GM23338 (cell line): ENCODE measurements around the gene DERA. TPM values are rescaled to one million over a fixed set of nuclear protein-coding genes. Genes with fewer than 3 reads are reported as not detected.

Experiments
- ATAC-seq: fragments of 200-7000 bp; cut with Tn5 transposase; 3 replicates; pipeline ENCODE4 v1.9.1; 2020
- DNase-seq: peaks from one replicate; pipeline ENCODE4 v3.0.0-alpha.2; 2015; ENCODE audit warnings: low spot score
- H2AFZ ChIP-seq: fragments of 200-600 bp; sonication (generic); 2 replicates; pipeline ENCODE4 v1.8.0; 2016; ENCODE audit warnings: antibody characterized with exemption, mild to moderate bottlenecking, moderate library complexity
- H3F3A ChIP-seq: fragments of 200-600 bp; sonication (generic); replicated peaks from 2 replicates; pipeline ENCODE4 v1.8.0; 2017; ENCODE audit warnings: antibody characterized with exemption, mixed run types, low read depth
- H3K27ac ChIP-seq: fragments of 200-600 bp; sonication (generic); 2 replicates; pipeline ENCODE4 v1.6.1; 2016; ENCODE audit warnings: low read depth
- H3K27me3 ChIP-seq: fragments of 200-600 bp; sonication (generic); 2 replicates; pipeline ENCODE4 v1.8.0; 2016; ENCODE audit warnings: mild to moderate bottlenecking, mixed run types, moderate library complexity; ENCODE audit not compliant: insufficient read depth
- H3K36me3 ChIP-seq: fragments of 200-600 bp; sonication (generic); 2 replicates; pipeline ENCODE4 v1.8.0; 2016; ENCODE audit warnings: mild to moderate bottlenecking; ENCODE audit not compliant: insufficient read depth
- H3K4me1 ChIP-seq: fragments of 200-600 bp; sonication (generic); 2 replicates; pipeline ENCODE4 v1.8.0; 2016; ENCODE audit warnings: mild to moderate bottlenecking, moderate library complexity; ENCODE audit not compliant: insufficient read depth
- H3K4me2 ChIP-seq: fragments of 200-600 bp; sonication (generic); 2 replicates; pipeline ENCODE4 v1.7.1; 2017; ENCODE audit warnings: mixed run types
- H3K4me3 ChIP-seq: fragments of 200-600 bp; sonication (generic); 2 replicates; pipeline ENCODE4 v1.6.1; 2016; ENCODE audit warnings: mixed run types
- H3K79me2 ChIP-seq: fragments of 200-600 bp; sonication (generic); replicated peaks from 2 replicates; pipeline ENCODE4 v1.8.0; 2017; ENCODE audit warnings: mild to moderate bottlenecking; ENCODE audit not compliant: insufficient read depth
- H3K9me2 ChIP-seq: fragments of 200-600 bp; sonication (generic); 2 replicates; pipeline ENCODE4 v1.8.0; 2017; ENCODE audit not compliant: insufficient read depth
- H4K20me1 ChIP-seq: fragments of 200-600 bp; sonication (generic); replicated peaks from 2 replicates; pipeline ENCODE4 v1.8.0; 2017; ENCODE audit warnings: mild to moderate bottlenecking; ENCODE audit not compliant: insufficient read depth
- H3K27ac Mint-ChIP-seq: 2 replicates; pipeline ENCODE4 v1.8.0; 2020; ENCODE audit warnings: inconsistent platforms, mild to moderate bottlenecking, moderate library complexity, mixed read lengths
- H3K27me3 Mint-ChIP-seq: 3 replicates; pipeline ENCODE4 v1.8.0; 2022; ENCODE audit warnings: low read depth, mild to moderate bottlenecking, moderate library complexity, mixed read lengths, inconsistent platforms; ENCODE audit not compliant: insufficient read depth, poor library complexity
- H3K36me3 Mint-ChIP-seq: 3 replicates; pipeline ENCODE4 v1.8.0; 2021; ENCODE audit warnings: low read depth, mild to moderate bottlenecking, inconsistent platforms, moderate library complexity, mixed read lengths
- H3K4me1 Mint-ChIP-seq: 3 replicates; pipeline ENCODE4 v1.8.0; 2020; ENCODE audit warnings: mild to moderate bottlenecking, inconsistent platforms, mixed read lengths
- H3K4me3 Mint-ChIP-seq: 3 replicates; pipeline ENCODE4 v1.8.0; 2021; ENCODE audit warnings: moderate library complexity, mild to moderate bottlenecking, inconsistent platforms, mixed read lengths
- H3K9me3 Mint-ChIP-seq: 3 replicates; pipeline ENCODE4 v1.8.0; 2020; ENCODE audit warnings: moderate library complexity, mild to moderate bottlenecking, inconsistent platforms, mixed read lengths
- CREB1 ChIP-seq: fragments of 250-450 bp; sonication (Bioruptor Pico); IDR thresholded peaks from 2 replicates; pipeline ENCODE4 v1.5.0; 2020; ENCODE audit warnings: low read depth, mild to moderate bottlenecking, moderate library complexity
- EZH2 ChIP-seq: fragments of 200-600 bp; sonication (generic); IDR thresholded peaks from one replicate; pipeline ENCODE4 v1.8.0; 2017; ENCODE audit warnings: antibody characterized with exemption, mild to moderate bottlenecking, low read depth; ENCODE audit not compliant: unreplicated experiment
- EZH2phosphoT487 ChIP-seq: fragments of 200-600 bp; sonication (generic); IDR thresholded peaks from one replicate; pipeline ENCODE4 v1.8.1; 2018; ENCODE audit warnings: antibody characterized with exemption; ENCODE audit not compliant: unreplicated experiment
- JUNB ChIP-seq: IDR thresholded peaks from one replicate; pipeline ENCODE4 v1.6.1; 2016; ENCODE audit warnings: antibody characterized with exemption; ENCODE audit not compliant: unreplicated experiment
- NANOG ChIP-seq: IDR thresholded peaks from 2 replicates; pipeline ENCODE4 v1.6.1; 2016; ENCODE audit warnings: antibody characterized with exemption, borderline replicate concordance
- POLR2AphosphoS5 ChIP-seq: IDR thresholded peaks from 2 replicates; pipeline ENCODE4 v1.6.1; 2016; ENCODE audit warnings: antibody characterized with exemption, low read depth
- STAT1 ChIP-seq: IDR thresholded peaks from one replicate; pipeline ENCODE4 v1.6.1; 2016; ENCODE audit warnings: antibody characterized with exemption; ENCODE audit not compliant: unreplicated experiment
- ZNF114 ChIP-seq: fragments of 250-450 bp; sonication (Bioruptor Pico); IDR thresholded peaks from 2 replicates; pipeline ENCODE4 v1.5.0; 2020; ENCODE audit warnings: mild to moderate bottlenecking, moderate library complexity
- ZNF331 ChIP-seq: fragments of 250-450 bp; sonication (Bioruptor Pico); IDR thresholded peaks from 2 replicates; pipeline ENCODE4 v1.5.0; 2020; ENCODE audit warnings: low read depth, mild to moderate bottlenecking, moderate library complexity
- polyA plus RNA-seq: library from polyadenylated mRNA; unstranded; fragments of >200 nt; fragmentation: Nextera tagmentation; extraction: Ambion mirVana; gene quantifications from 2 replicates; pipeline ENCODE4 v1.2.1, GENCODE V29; 2016
- total RNA-seq: library from RNA; depleted of rRNA; stranded (reverse); fragments of >200 nt; shearing (Covaris generic); gene quantifications from 2 replicates; pipeline ENCODE4 v1.2.3, GENCODE V29; 2014
- TF ChIP-seq, protein P1 (sequence below): IDR thresholded peaks from 2 replicates; pipeline ENCODE4 v1.6.1; 2016; ENCODE audit warnings: antibody characterized with exemption
- TF ChIP-seq, protein P2 (sequence below): IDR thresholded peaks from one replicate; pipeline ENCODE4 v1.6.1; 2018; ENCODE audit warnings: antibody characterized with exemption; ENCODE audit not compliant: unreplicated experiment
- TF ChIP-seq, protein P3 (sequence below): fragments of 250-450 bp; sonication (Bioruptor Pico); IDR thresholded peaks from 2 replicates; pipeline ENCODE4 v1.5.0; 2020; ENCODE audit warnings: mild to moderate bottlenecking, moderate library complexity
- TF ChIP-seq, protein P4 (sequence below), 2 experiments: fragments of 200-600 bp in 1 of 2; sonication (generic) in 1 of 2; conservative IDR thresholded peaks; 2 replicates each; pipeline versions ENCODE4 v1.5.1 to v1.6.1; 2016 to 2017; ENCODE audit warnings: antibody characterized with exemption in 2 of 2, low read depth in 2 of 2, mild to moderate bottlenecking in 2 of 2, moderate library complexity in 1 of 2

Gene DERA
- total and polyA plus RNA-seq, 2 experiments from 2014 or later = 20.4 to 27.3 TPM

DNA sequence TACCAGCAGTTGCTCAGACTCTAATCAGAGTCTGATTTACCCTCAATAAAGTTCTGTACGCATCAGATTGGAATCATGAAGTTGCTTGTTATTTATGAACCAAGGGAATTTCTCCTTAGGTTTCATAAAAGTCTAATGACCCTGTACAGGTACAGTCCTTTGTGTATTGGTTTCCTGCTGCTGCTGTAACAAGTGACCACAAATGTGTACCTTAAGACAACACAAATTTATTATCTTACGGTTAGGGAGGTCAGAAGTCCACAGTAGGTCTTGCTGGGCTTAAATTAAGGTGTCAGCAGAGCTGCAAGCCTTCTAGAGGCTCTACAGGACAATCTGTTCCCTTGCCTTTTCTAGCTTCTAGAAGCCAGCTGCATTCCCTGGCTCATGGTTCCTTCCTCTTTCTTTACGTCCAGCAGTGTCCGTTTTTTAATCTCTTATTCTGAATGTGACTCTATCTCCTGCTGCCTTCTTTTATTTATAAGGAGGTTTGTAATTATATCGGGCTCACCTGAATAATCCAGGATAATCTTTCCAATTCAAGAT, 6.7 kb upstream of the DERA start:
- H3K27me3 ChIP-seq = no peaks in the 10 kb centered on the region
- peaks cover 55% of the 10 kb centered on the region for H3K36me3 Mint-ChIP-seq

More for the DNA sequence above, 6.7 kb upstream of the DERA start:
- no peak for DNase-seq
- Mint-ChIP-seq H3K27me3 (no peaks in the 10 kb centered on the region), H3K4me3 (no peak overlapping the region), H3K9me3 (no peaks in the 10 kb centered on the region), H3K27ac (no peak overlapping the region), H3K4me1 (no peaks in the 10 kb centered on the region; the same call in 2 of the 3 replicates)
- Histone ChIP-seq H3K27ac (no peak overlapping the region), H3K36me3 (peaks cover 53% of the 10 kb centered on the region), H2AFZ (no peak overlapping the region), H3F3A (no peaks in the 10 kb centered on the region), H3K4me2 (no peak overlapping the region), H3K4me1 (no peaks in the 10 kb centered on the region), H3K9me2 (no peaks in the 10 kb centered on the region), H4K20me1 (0 out of 2 replicates have a peak, but pooled peaks cover 14% of the 10 kb centered on the region), H3K79me2 (0 out of 2 replicates have a peak, but pooled peaks cover 6% of the 10 kb centered on the region), H3K4me3 (no peak overlapping the region)
- TF ChIP-seq STAT1 (no peak), EZH2 (no peak), ZNF331 (no peak), JUNB (no peak), NANOG (no peak), POLR2AphosphoS5 (no peak), ZNF114 (CRISPR knock-in tag) (no peak), CREB1 (CRISPR knock-in tag) (no peak), EZH2phosphoT487 (no peak)
- TF ChIP-seq, protein P1, sequence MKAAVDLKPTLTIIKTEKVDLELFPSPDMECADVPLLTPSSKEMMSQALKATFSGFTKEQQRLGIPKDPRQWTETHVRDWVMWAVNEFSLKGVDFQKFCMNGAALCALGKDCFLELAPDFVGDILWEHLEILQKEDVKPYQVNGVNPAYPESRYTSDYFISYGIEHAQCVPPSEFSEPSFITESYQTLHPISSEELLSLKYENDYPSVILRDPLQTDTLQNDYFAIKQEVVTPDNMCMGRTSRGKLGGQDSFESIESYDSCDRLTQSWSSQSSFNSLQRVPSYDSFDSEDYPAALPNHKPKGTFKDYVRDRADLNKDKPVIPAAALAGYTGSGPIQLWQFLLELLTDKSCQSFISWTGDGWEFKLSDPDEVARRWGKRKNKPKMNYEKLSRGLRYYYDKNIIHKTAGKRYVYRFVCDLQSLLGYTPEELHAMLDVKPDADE = no peak
- TF ChIP-seq, protein P2, sequence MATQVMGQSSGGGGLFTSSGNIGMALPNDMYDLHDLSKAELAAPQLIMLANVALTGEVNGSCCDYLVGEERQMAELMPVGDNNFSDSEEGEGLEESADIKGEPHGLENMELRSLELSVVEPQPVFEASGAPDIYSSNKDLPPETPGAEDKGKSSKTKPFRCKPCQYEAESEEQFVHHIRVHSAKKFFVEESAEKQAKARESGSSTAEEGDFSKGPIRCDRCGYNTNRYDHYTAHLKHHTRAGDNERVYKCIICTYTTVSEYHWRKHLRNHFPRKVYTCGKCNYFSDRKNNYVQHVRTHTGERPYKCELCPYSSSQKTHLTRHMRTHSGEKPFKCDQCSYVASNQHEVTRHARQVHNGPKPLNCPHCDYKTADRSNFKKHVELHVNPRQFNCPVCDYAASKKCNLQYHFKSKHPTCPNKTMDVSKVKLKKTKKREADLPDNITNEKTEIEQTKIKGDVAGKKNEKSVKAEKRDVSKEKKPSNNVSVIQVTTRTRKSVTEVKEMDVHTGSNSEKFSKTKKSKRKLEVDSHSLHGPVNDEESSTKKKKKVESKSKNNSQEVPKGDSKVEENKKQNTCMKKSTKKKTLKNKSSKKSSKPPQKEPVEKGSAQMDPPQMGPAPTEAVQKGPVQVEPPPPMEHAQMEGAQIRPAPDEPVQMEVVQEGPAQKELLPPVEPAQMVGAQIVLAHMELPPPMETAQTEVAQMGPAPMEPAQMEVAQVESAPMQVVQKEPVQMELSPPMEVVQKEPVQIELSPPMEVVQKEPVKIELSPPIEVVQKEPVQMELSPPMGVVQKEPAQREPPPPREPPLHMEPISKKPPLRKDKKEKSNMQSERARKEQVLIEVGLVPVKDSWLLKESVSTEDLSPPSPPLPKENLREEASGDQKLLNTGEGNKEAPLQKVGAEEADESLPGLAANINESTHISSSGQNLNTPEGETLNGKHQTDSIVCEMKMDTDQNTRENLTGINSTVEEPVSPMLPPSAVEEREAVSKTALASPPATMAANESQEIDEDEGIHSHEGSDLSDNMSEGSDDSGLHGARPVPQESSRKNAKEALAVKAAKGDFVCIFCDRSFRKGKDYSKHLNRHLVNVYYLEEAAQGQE = no peak
- TF ChIP-seq, protein P3, sequence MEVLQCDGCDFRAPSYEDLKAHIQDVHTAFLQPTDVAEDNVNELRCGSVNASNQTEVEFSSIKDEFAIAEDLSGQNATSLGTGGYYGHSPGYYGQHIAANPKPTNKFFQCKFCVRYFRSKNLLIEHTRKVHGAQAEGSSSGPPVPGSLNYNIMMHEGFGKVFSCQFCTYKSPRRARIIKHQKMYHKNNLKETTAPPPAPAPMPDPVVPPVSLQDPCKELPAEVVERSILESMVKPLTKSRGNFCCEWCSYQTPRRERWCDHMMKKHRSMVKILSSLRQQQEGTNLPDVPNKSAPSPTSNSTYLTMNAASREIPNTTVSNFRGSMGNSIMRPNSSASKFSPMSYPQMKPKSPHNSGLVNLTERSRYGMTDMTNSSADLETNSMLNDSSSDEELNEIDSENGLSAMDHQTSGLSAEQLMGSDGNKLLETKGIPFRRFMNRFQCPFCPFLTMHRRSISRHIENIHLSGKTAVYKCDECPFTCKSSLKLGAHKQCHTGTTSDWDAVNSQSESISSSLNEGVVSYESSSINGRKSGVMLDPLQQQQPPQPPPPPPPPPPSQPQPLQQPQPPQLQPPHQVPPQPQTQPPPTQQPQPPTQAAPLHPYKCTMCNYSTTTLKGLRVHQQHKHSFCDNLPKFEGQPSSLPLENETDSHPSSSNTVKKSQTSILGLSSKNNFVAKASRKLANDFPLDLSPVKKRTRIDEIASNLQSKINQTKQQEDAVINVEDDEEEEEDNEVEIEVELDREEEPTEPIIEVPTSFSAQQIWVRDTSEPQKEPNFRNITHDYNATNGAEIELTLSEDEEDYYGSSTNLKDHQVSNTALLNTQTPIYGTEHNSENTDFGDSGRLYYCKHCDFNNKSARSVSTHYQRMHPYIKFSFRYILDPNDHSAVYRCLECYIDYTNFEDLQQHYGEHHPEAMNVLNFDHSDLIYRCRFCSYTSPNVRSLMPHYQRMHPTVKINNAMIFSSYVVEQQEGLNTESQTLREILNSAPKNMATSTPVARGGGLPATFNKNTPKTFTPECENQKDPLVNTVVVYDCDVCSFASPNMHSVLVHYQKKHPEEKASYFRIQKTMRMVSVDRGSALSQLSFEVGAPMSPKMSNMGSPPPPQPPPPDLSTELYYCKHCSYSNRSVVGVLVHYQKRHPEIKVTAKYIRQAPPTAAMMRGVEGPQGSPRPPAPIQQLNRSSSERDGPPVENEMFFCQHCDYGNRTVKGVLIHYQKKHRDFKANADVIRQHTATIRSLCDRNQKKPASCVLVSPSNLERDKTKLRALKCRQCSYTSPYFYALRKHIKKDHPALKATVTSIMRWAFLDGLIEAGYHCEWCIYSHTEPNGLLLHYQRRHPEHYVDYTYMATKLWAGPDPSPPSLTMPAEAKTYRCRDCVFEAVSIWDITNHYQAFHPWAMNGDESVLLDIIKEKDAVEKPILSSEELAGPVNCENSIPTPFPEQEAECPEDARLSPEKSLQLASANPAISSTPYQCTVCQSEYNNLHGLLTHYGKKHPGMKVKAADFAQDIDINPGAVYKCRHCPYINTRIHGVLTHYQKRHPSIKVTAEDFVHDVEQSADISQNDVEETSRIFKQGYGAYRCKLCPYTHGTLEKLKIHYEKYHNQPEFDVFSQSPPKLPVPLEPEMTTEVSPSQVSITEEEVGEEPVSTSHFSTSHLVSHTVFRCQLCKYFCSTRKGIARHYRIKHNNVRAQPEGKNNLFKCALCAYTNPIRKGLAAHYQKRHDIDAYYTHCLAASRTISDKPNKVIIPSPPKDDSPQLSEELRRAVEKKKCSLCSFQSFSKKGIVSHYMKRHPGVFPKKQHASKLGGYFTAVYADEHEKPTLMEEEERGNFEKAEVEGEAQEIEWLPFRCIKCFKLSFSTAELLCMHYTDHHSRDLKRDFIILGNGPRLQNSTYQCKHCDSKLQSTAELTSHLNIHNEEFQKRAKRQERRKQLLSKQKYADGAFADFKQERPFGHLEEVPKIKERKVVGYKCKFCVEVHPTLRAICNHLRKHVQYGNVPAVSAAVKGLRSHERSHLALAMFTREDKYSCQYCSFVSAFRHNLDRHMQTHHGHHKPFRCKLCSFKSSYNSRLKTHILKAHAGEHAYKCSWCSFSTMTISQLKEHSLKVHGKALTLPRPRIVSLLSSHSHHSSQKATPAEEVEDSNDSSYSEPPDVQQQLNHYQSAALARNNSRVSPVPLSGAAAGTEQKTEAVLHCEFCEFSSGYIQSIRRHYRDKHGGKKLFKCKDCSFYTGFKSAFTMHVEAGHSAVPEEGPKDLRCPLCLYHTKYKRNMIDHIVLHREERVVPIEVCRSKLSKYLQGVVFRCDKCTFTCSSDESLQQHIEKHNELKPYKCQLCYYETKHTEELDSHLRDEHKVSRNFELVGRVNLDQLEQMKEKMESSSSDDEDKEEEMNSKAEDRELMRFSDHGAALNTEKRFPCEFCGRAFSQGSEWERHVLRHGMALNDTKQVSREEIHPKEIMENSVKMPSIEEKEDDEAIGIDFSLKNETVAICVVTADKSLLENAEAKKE = no peak
- TF ChIP-seq, protein P4, sequence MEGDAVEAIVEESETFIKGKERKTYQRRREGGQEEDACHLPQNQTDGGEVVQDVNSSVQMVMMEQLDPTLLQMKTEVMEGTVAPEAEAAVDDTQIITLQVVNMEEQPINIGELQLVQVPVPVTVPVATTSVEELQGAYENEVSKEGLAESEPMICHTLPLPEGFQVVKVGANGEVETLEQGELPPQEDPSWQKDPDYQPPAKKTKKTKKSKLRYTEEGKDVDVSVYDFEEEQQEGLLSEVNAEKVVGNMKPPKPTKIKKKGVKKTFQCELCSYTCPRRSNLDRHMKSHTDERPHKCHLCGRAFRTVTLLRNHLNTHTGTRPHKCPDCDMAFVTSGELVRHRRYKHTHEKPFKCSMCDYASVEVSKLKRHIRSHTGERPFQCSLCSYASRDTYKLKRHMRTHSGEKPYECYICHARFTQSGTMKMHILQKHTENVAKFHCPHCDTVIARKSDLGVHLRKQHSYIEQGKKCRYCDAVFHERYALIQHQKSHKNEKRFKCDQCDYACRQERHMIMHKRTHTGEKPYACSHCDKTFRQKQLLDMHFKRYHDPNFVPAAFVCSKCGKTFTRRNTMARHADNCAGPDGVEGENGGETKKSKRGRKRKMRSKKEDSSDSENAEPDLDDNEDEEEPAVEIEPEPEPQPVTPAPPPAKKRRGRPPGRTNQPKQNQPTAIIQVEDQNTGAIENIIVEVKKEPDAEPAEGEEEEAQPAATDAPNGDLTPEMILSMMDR (conservative IDR thresholded peaks at IDR 0.05; ENCODE audit: low read depth in 2 of 2) = no peak
- ATAC-seq = no peak
